SK-N-SH (cell line): Measurements from ENCODE around the gene HINT1. TPM values are rescaled to one million over a fixed set of nuclear protein-coding genes. Genes with fewer than 3 reads are reported as not detected.

Experiments
- CTCF ChIA-PET: fragments of 300-600, 350-600 bp; formaldehyde crosslinking; extraction: SDS; loops from one replicate; lab custom pipeline; 2021; lab: Yijun Ruan, JAX
- POLR2A ChIA-PET: fragments of 350-600 bp; sonication (Branson Sonifier 250); formaldehyde crosslinking; extraction: SDS; loops from one replicate; lab custom pipeline; 2020; ENCODE audit warnings: antibody characterized with exemption, inconsistent platforms; lab: Yijun Ruan, JAX
- DNase-seq: peaks from one replicate; pipeline ENCODE4 v3.0.0; 2012
- H2AFZ ChIP-seq: fragments of 200-600 bp; sonication (generic); 2 replicates; pipeline ENCODE4 v1.8.1; 2016; ENCODE audit warnings: antibody characterized with exemption, mild to moderate bottlenecking, low read depth
- H3F3A ChIP-seq: fragments of 200-600 bp; sonication (generic); replicated peaks from 2 replicates; pipeline ENCODE3; 2016; ENCODE audit warnings: antibody characterized with exemption, mild to moderate bottlenecking; ENCODE audit not compliant: insufficient read depth
- H3K27ac ChIP-seq, 2 experiments: fragments of 200-500 bp in 1 of 2; fragments of 200-600 bp in 1 of 2; sonication (Bioruptor generic) in 1 of 2; sonication (generic), shearing (Covaris generic) in 1 of 2; 2 replicates each; pipeline versions ENCODE4 v1.5.1 to v1.6.1; 2014 to 2016; ENCODE audit warnings: low read depth in 2 of 2, inconsistent platforms in 1 of 2, low read length in 1 of 2, mild to moderate bottlenecking in 1 of 2, mixed read lengths in 1 of 2
- H3K27me3 ChIP-seq: fragments of 200-600 bp; sonication (generic), shearing (Covaris generic); 2 replicates; pipeline ENCODE4 v1.6.1; 2016; ENCODE audit warnings: mixed run types; ENCODE audit not compliant: insufficient read depth
- H3K36me3 ChIP-seq, 2 experiments: fragments of 200-500 bp in 1 of 2; fragments of 200-600 bp in 1 of 2; sonication (Bioruptor generic) in 1 of 2; sonication (generic) in 1 of 2; replicated peaks in 1 of 2; 2 replicates each; pipeline versions ENCODE3 to v1.5.1; 2014 to 2016; ENCODE audit warnings: low read length in 1 of 2, mild to moderate bottlenecking in 1 of 2; ENCODE audit not compliant: insufficient read depth in 2 of 2, control insufficient read depth in 1 of 2
- H3K4me1 ChIP-seq, 2 experiments: fragments of 200-500 bp in 1 of 2; fragments of 200-600 bp in 1 of 2; sonication (Bioruptor generic) in 1 of 2; sonication (generic), shearing (Covaris generic) in 1 of 2; 2 replicates each; pipeline versions ENCODE4 v1.5.1 to v1.6.1; 2014 to 2016; ENCODE audit warnings: low read depth in 1 of 2, low read length in 1 of 2, mixed run types in 1 of 2; ENCODE audit not compliant: insufficient read depth in 2 of 2, control insufficient read depth in 1 of 2
- H3K4me2 ChIP-seq: fragments of 200-600 bp; sonication (generic), shearing (Covaris generic); 2 replicates; pipeline ENCODE4 v1.6.1; 2017; ENCODE audit warnings: mixed run types
- H3K4me3 ChIP-seq, 2 experiments: fragments of 200-500 bp in 1 of 2; fragments of 200-600 bp in 1 of 2; sonication (Bioruptor generic) in 1 of 2; sonication (generic), shearing (Covaris generic) in 1 of 2; 2 replicates each; pipeline versions ENCODE4 v1.5.1 to v1.8.1; 2014 to 2016; ENCODE audit warnings: low read depth in 2 of 2, inconsistent platforms in 1 of 2, low read length in 1 of 2, mild to moderate bottlenecking in 1 of 2, mixed read lengths in 1 of 2, moderate library complexity in 1 of 2
- H3K79me2 ChIP-seq: fragments of 200-600 bp; sonication (generic); 2 replicates; pipeline ENCODE4 v1.8.1; 2017; ENCODE audit warnings: mild to moderate bottlenecking; ENCODE audit not compliant: insufficient read depth
- H3K9ac ChIP-seq: fragments of 200-600 bp; sonication (generic); 2 replicates; pipeline ENCODE4 v1.6.1; 2017; ENCODE audit warnings: mixed run types
- H3K9me2 ChIP-seq: fragments of 200-600 bp; sonication (generic); 2 replicates; pipeline ENCODE4 v1.6.1; 2017; ENCODE audit warnings: mixed run types
- H3K9me3 ChIP-seq: fragments of 200-600 bp; sonication (generic); 2 replicates; pipeline ENCODE4 v1.6.1; 2017; ENCODE audit warnings: mixed run types, mild to moderate bottlenecking, moderate library complexity
- H4K20me1 ChIP-seq: fragments of 200-600 bp; sonication (generic); 2 replicates; pipeline ENCODE4 v1.6.1; 2017; ENCODE audit warnings: mild to moderate bottlenecking, mixed run types; ENCODE audit not compliant: insufficient read depth
- CHD2 ChIP-seq: fragments of 150-350 bp; IDR thresholded peaks from 2 replicates; pipeline ENCODE4 v1.6.1; 2018; ENCODE audit warnings: low read length; ENCODE audit not compliant: partially characterized antibody
- ELF1 ChIP-seq: IDR thresholded peaks from 2 replicates; pipeline ENCODE4 v1.4.0; 2012
- EP300 ChIP-seq, 2 experiments: IDR thresholded peaks; 2 replicates each; pipeline versions ENCODE4 v1.4.0 to v1.6.1; 2012; ENCODE audit warnings: borderline replicate concordance in 1 of 2, low read depth in 1 of 2, low read length in 1 of 2
- FOSL2 ChIP-seq: IDR thresholded peaks from 2 replicates; pipeline ENCODE4 v1.4.0; 2012; ENCODE audit warnings: low read depth, mild to moderate bottlenecking, moderate library complexity, borderline replicate concordance
- FOXM1 ChIP-seq: IDR thresholded peaks from 2 replicates; pipeline ENCODE4 v1.4.0; 2012; ENCODE audit warnings: low read depth, mild to moderate bottlenecking
- GABPA ChIP-seq: IDR thresholded peaks from 2 replicates; pipeline ENCODE4 v1.4.0; 2012; ENCODE audit warnings: low read depth, mild to moderate bottlenecking
- RAD21 ChIP-seq: IDR thresholded peaks from 2 replicates; pipeline ENCODE4 v1.6.1; 2012; ENCODE audit warnings: mild to moderate bottlenecking, low read length
- RCOR1 ChIP-seq: fragments of 150-350 bp; IDR thresholded peaks from 2 replicates; pipeline ENCODE4 v1.6.1; 2017; ENCODE audit warnings: antibody characterized with exemption, low read length
- RXRA ChIP-seq: IDR thresholded peaks from 2 replicates; pipeline ENCODE4 v1.4.0; 2012; ENCODE audit warnings: low read depth, mild to moderate bottlenecking, borderline replicate concordance
- TCF12 ChIP-seq: IDR thresholded peaks from 2 replicates; pipeline ENCODE4 v1.4.0; 2012
- TEAD4 ChIP-seq: IDR thresholded peaks from 2 replicates; pipeline ENCODE4 v1.4.0; 2012; ENCODE audit warnings: mild to moderate bottlenecking, borderline replicate concordance; ENCODE audit not compliant: insufficient read depth
- YY1 ChIP-seq: IDR thresholded peaks from 2 replicates; pipeline ENCODE4 v1.4.0; 2012; ENCODE audit warnings: low read depth, mild to moderate bottlenecking
- WGBS: methylation state at CpG from one replicate; pipeline ENCODE4 v1.1.6; 2017; ENCODE audit warnings: low lambda C conversion rate; 5-methylcytosine and 5-hydroxymethylcytosine counted together
- polyA plus RNA-seq, 3 experiments: library from polyadenylated mRNA; depleted of rRNA; stranded (reverse); fragments of >200 nt; gene quantifications; 2 replicates each; pipeline ENCODE4 v1.2.3, GENCODE V29; 2012
- TF ChIP-seq, protein P1 (sequence below): IDR thresholded peaks from 2 replicates; pipeline ENCODE4 v1.4.0; 2012; ENCODE audit warnings: low read depth
- TF ChIP-seq, protein P2 (sequence below): fragments of 200-600 bp; sonication (generic); IDR thresholded peaks from 2 replicates; pipeline ENCODE4 v1.6.1; 2017; ENCODE audit warnings: antibody characterized with exemption, mild to moderate bottlenecking, moderate library complexity
- TF ChIP-seq, protein P3 (sequence below): IDR thresholded peaks from 2 replicates; pipeline ENCODE4 v1.6.1; 2012; ENCODE audit warnings: mild to moderate bottlenecking, low read depth, low read length, moderate library complexity
- TF ChIP-seq, protein P4 (sequence below): IDR thresholded peaks from 2 replicates; pipeline ENCODE4; 2012
- TF ChIP-seq, protein P5 (sequence below): fragments of 150-350 bp; IDR thresholded peaks from 2 replicates; pipeline ENCODE4 v1.6.1; 2017; ENCODE audit warnings: antibody characterized with exemption, low read length, low read depth, borderline replicate concordance
- TF ChIP-seq, protein P6 (sequence below): IDR thresholded peaks from 2 replicates; pipeline ENCODE4 v1.4.0; 2012; ENCODE audit warnings: low read depth, borderline replicate concordance

Gene HINT1
- polyA plus RNA-seq, 1 of the 3 experiments (the other 2 are of a cell fraction) = 385 TPM

DNA sequence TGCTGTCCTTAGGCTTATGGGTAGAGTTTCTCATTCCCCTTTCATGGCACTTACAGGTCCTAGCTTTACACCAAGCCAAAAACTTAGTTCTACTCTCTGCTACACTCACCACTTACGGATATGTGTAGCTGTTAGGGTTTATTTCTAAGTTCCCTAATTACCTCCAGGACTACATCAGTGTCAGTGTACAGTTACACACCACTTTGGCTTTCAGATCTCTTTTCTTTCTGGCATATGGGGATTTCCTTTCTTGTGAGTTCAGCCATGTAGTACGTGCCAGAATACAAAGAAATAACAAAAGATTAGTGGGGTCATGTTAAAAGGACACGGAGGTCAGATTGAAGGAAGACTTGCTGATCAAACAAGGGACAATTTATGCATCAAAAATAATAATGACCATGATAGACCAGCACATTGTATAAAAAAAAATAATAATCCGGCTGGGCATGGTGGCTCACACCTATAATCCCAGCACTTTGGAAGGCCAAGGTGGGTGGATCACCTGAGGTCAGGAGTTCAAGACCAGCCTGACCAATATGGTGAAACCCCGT is 47.5 kb upstream of the HINT1 start:
- POLR2A ChIA-PET = no interaction called here
- H3K79me2 ChIP-seq = no peaks in the 10 kb centered on the region

More for the DNA sequence above, 47.5 kb upstream of the HINT1 start:
- no peak overlapping the region for H3K9ac ChIP-seq
- no peaks in the 10 kb centered on the region for H3K27me3 ChIP-seq
- H3K4me1 ChIP-seq = peaks cover 0 to 4% of the 10 kb centered on the region in 2 experiments; a peak in 1 of 4 replicates
- TF ChIP-seq YY1 = no peak
- TF ChIP-seq, protein P1, sequence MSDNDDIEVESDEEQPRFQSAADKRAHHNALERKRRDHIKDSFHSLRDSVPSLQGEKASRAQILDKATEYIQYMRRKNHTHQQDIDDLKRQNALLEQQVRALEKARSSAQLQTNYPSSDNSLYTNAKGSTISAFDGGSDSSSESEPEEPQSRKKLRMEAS = no peak
- no peak for TF ChIP-seq CHD2
- no peak for TF ChIP-seq RAD21
- no peak for TF ChIP-seq RXRA
- no peak for TF ChIP-seq ELF1
- no peak for TF ChIP-seq TCF12
- TF ChIP-seq, protein P2, sequence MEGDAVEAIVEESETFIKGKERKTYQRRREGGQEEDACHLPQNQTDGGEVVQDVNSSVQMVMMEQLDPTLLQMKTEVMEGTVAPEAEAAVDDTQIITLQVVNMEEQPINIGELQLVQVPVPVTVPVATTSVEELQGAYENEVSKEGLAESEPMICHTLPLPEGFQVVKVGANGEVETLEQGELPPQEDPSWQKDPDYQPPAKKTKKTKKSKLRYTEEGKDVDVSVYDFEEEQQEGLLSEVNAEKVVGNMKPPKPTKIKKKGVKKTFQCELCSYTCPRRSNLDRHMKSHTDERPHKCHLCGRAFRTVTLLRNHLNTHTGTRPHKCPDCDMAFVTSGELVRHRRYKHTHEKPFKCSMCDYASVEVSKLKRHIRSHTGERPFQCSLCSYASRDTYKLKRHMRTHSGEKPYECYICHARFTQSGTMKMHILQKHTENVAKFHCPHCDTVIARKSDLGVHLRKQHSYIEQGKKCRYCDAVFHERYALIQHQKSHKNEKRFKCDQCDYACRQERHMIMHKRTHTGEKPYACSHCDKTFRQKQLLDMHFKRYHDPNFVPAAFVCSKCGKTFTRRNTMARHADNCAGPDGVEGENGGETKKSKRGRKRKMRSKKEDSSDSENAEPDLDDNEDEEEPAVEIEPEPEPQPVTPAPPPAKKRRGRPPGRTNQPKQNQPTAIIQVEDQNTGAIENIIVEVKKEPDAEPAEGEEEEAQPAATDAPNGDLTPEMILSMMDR = no peak
- TF ChIP-seq EP300 (IDR thresholded peaks at IDR 0.05; ENCODE audit: borderline replicate concordance in 1 of 2, low read depth in 1 of 2, low read length in 1 of 2) = no peak
- TF ChIP-seq FOSL2 = no peak
- TF ChIP-seq GABPA = no peak
- TF ChIP-seq, protein P3, sequence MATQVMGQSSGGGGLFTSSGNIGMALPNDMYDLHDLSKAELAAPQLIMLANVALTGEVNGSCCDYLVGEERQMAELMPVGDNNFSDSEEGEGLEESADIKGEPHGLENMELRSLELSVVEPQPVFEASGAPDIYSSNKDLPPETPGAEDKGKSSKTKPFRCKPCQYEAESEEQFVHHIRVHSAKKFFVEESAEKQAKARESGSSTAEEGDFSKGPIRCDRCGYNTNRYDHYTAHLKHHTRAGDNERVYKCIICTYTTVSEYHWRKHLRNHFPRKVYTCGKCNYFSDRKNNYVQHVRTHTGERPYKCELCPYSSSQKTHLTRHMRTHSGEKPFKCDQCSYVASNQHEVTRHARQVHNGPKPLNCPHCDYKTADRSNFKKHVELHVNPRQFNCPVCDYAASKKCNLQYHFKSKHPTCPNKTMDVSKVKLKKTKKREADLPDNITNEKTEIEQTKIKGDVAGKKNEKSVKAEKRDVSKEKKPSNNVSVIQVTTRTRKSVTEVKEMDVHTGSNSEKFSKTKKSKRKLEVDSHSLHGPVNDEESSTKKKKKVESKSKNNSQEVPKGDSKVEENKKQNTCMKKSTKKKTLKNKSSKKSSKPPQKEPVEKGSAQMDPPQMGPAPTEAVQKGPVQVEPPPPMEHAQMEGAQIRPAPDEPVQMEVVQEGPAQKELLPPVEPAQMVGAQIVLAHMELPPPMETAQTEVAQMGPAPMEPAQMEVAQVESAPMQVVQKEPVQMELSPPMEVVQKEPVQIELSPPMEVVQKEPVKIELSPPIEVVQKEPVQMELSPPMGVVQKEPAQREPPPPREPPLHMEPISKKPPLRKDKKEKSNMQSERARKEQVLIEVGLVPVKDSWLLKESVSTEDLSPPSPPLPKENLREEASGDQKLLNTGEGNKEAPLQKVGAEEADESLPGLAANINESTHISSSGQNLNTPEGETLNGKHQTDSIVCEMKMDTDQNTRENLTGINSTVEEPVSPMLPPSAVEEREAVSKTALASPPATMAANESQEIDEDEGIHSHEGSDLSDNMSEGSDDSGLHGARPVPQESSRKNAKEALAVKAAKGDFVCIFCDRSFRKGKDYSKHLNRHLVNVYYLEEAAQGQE = no peak
- TF ChIP-seq, protein P4, sequence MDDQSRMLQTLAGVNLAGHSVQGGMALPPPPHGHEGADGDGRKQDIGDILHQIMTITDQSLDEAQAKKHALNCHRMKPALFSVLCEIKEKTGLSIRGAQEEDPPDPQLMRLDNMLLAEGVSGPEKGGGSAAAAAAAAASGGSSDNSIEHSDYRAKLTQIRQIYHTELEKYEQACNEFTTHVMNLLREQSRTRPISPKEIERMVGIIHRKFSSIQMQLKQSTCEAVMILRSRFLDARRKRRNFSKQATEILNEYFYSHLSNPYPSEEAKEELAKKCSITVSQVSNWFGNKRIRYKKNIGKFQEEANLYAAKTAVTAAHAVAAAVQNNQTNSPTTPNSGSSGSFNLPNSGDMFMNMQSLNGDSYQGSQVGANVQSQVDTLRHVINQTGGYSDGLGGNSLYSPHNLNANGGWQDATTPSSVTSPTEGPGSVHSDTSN = no peak
- no peak for TF ChIP-seq RCOR1
- TF ChIP-seq FOXM1 = no peak
- no peak for TF ChIP-seq TEAD4
- TF ChIP-seq, protein P5, sequence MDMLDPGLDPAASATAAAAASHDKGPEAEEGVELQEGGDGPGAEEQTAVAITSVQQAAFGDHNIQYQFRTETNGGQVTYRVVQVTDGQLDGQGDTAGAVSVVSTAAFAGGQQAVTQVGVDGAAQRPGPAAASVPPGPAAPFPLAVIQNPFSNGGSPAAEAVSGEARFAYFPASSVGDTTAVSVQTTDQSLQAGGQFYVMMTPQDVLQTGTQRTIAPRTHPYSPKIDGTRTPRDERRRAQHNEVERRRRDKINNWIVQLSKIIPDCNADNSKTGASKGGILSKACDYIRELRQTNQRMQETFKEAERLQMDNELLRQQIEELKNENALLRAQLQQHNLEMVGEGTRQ = no peak
- TF ChIP-seq, protein P6, sequence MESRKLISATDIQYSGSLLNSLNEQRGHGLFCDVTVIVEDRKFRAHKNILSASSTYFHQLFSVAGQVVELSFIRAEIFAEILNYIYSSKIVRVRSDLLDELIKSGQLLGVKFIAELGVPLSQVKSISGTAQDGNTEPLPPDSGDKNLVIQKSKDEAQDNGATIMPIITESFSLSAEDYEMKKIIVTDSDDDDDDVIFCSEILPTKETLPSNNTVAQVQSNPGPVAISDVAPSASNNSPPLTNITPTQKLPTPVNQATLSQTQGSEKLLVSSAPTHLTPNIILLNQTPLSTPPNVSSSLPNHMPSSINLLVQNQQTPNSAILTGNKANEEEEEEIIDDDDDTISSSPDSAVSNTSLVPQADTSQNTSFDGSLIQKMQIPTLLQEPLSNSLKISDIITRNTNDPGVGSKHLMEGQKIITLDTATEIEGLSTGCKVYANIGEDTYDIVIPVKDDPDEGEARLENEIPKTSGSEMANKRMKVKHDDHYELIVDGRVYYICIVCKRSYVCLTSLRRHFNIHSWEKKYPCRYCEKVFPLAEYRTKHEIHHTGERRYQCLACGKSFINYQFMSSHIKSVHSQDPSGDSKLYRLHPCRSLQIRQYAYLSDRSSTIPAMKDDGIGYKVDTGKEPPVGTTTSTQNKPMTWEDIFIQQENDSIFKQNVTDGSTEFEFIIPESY = no peak
- H3K4me3 ChIP-seq = no peak overlapping the region
- H3K27ac ChIP-seq = no peak overlapping the region
- H3K4me2 ChIP-seq = no peak overlapping the region
- DNase-seq = no peak
- no peaks in the 10 kb centered on the region for H4K20me1 ChIP-seq
- no peaks in the 10 kb centered on the region for H3F3A ChIP-seq
- H3K9me2 ChIP-seq = no peaks in the 10 kb centered on the region
- no peaks in the 10 kb centered on the region for H3K9me3 ChIP-seq
- H3K36me3 ChIP-seq = no peaks in the 10 kb centered on the region
- no peak overlapping the region for H2AFZ ChIP-seq
- CTCF ChIA-PET = interaction anchor here (0.6 kb wide), 1 partner anchor 69 kb away, joined by 3 read pairs; no protein-coding TSS in a partner anchor
- WGBS = 88% methylated on average over 5 of the region's 5 CpGs
